ENCODE data around the gene RPP25L. TPM values are rescaled to one million over a fixed set of nuclear protein-coding genes. Genes with fewer than 3 reads are reported as not detected.
A peak's percentile ranks its signal among the peaks of the same experiment; 100 is the strongest.

Gene RPP25L
- total RNA-seq, 1 donor from 2014 or later: 26.1 TPM

GRCh38 chr9:34637356-34638137 is 25.6 kb upstream of the RPP25L start, which contains the start of gene SIGMAR1:
Gene SIGMAR1, minus strand, starts transcription at chr9:34637787. Its CDS starts 90 bp downstream, at chr9:34637697.
- DNase-seq (ENCODE audit: low read depth): peak; percentile 96

DNA sequence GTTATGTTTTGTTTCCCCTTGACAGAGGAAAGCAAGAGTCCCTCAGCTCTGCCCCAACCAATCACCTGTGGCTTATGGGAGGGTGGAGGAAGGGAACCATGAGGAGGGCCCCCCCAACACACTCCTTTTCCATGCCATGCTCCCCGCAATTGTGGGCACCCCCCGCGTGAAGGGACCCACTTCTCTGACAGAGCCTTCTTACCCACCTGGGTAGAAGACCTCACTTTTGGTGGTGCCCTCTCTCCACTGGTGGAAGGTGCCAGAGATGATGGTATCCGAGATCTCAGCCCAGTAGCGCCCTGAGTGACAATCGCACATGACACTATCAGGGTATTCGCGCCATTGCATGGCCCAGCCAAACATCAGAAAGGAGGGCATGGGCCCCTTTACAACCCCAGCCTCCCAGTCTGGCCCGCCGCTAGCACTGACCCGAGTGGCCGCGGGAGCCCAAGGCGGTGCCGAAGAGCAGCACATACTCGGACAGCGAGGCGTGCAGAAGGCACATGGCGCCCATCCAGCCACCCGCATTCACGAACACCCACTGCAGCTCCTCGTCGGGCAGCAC is 25.0 kb upstream of the RPP25L start:
- peak; percentile 30 for DNase-seq (ENCODE audit: low read depth)

- DNase-seq (ENCODE audit: low read depth): no peak
Measured at GRCh38 chr9:34635556-34635955, 23.7 kb upstream of the RPP25L start.

DNA sequence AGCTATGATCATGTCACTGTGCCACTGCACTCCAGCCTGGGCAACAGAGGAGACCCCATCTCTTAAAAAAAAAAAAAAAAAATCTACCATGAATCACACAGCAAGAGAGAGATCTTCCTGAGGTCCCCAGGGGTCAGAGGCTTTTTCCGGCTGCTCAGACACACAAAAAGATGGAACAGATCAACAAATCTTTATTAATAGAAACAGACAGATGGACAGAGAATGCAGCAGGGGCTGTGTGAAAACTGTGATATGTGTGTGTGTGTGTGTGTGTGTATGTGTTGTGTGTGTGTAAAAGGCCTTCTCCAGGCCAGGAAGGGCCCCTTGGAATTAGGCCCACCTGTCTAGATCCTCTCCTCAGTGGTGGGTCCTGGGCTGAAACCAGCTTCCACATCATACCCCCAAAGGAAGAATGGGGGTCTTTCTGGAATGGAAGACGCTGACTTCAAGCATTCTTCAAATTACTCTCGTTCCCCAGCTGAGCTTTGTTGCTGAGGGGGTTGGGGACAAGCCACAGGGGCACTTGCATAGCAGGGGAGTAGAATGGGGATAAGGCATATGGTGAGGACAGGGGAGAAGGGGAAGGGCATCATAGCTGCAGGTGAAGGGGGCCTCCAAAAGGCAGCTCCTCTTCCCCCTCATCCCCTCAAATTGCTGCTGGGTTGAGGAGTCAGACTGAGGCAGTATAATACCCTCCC is 22.8 kb upstream of the RPP25L start:
- peak; percentile 68 for DNase-seq (ENCODE audit: low read depth)

- peak; percentile 64 for DNase-seq (ENCODE audit: low read depth)
Measured at GRCh38 chr9:34633851-34634550, 22.1 kb upstream of the RPP25L start.

GRCh38 chr9:34633166-34633565 is 21.3 kb upstream of the RPP25L start:
- no peak for DNase-seq (ENCODE audit: low read depth)

DNA sequence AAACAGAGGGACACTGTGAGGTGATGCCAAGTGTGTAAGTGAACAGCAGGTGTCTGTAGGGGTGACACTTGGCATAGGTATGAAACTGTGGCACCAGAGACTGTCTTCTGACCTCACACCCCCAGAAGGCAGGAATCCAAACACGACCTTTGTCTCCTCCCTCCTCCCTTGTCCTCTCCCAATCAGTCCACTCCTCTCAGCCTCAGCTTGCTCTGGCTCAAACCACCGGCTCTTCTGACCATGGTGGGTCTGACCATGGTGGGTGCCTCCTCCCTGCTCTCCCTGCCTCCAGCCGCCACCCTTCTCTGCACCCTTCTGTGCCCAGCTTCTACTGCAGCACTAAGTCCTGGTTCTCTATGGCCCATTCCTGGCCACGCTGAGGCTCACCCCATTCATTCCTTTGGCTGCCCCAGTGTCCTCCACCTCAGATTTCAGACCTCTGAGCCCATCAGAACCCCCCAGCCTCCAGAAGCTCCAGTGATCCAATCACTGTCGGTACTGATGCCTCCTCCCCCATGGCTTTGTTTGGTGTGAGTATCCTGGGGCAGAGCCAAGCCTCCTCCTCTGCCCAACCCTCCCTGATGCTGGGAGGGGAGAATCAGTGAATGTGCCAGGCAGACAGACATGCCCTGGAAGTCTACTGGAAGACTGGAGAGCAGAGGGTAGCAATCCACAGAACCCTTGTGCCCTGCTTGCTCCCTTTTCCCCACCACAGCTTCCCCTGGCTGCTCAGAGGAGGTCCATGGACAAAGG is 18.7 kb upstream of the RPP25L start:
- DNase-seq (ENCODE audit: low read depth): no peak

DNA sequence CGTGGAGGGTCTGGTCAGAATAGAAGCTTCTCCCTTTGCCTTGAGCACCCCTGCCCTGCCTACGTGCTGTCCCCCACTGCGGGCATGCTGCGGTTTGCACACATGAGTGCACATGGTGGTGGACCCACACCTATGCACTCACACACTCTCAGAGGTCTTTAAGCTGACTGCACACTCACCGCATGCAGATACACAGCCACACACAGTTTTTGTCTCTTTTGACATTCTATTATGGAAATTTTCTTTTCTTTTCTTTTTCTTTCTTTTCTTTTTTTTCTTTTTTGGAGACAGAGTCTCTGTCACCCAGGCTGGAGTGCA is 17.6 kb upstream of the RPP25L start:
- DNase-seq (ENCODE audit: low read depth): no peak

GRCh38 chr9:34628656-34629490 is 17.0 kb upstream of the RPP25L start, which contains the start of gene ARID3C:
Gene ARID3C, minus strand, starts transcription at chr9:34629066. Its CDS starts 1,052 bp downstream, at chr9:34628014.
- DNase-seq (ENCODE audit: low read depth): no peak

- DNase-seq (ENCODE audit: low read depth): no peak
Measured at GRCh38 chr9:34627716-34628655, 16.1 kb upstream of the RPP25L start.

DNA sequence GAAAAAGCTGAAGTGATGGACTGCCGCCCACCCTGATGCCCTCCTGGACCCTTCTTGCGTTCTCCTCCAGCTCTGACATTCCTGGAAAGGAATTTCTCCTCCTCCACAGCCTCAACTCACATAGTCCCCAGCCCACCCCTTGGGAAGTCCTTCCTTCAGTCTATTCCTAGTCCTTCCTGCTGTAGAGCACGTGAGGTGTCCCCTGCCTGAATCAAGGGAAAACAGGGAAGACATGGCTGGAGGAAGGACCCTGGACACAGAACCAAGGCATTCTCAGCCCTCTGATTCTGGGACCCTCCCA is 13.2 kb upstream of the RPP25L start:
- DNase-seq (ENCODE audit: low read depth): no peak

DNA sequence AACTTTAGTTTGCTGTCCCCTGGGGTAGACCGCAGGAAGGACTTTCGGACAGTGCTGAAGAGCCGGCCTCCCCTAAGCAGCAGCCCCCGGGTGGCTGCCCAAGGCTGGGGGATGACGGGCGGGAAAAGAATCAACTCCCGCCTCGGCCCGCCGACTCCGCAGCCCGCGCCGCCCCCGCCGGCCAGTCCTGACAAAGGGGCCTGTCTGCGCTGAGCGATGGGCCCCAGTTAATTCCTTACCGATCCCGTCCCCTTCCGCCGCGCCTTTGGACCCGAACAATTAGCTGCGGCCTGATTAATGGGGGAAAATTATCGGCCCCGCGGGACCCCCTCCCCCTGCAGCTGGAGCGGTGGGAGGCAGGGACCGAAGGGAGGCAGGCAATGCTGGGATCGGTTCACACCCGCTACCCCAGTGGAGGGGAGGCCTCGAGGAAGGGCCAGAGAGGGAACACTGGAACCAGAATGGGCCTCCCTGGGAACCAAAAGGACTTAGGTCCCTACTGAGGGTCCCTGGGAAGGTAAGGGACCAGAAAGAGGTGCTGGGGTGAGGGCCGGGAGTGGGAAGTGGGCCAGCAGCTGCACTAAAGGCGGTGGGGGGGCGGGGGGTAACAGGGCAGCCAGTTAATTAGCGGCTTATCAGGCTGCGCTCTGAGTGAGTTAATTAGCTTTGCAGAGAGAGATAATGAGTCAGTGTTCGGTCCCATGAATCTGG is 12.7 kb upstream of the RPP25L start:
- DNase-seq (ENCODE audit: low read depth): no peak

- DNase-seq (ENCODE audit: low read depth): no peak
Measured at GRCh38 chr9:34623374-34624235, 11.7 kb upstream of the RPP25L start.

DNA sequence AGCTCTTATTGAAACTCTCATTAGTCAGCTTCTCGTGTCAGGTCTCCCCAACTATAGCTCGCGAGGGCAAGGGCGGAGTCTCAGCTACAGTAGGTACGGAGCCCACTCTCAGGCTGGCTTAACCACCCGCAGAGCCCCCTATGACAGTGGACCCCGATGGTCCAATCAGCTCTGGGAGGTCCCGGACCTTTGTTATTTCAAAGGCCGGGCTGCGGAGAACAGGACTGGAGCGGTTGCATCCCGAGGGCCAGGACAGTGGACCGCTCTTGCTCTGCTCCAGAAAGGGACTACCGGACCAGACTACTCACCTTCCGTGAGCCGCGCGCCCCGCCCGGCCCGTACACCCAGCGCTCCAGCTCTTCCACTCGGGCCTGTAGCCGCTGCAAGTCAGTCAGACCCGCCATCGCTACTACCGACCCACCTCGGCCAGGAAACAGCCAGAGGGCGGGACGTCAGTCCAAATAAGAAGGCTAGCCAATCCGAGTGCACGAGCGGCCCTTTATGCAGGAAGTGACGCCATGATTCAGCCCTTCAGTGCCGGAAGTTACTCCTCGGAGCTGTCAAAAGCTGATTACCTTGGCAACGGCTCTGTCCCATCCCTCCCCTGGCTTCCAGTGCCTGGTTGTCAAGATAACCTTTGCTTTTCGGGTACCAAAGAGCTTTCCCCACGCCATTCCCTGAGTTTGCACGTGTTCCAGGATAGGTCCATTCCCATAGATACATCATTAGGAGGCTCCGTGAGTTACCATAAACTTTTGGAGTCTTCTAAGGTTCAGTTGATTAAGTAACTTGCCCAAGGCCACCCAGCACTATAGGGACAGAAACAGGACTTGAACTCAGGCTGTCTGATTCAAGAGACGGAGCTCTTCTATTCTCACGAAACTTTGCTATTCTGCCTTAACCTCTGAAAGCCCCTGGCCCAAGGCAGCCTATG is 8.4 kb upstream of the RPP25L start, which contains the start of gene DCTN3:
Gene DCTN3, minus strand, starts transcription at position 435 of the 934 bp plus-strand sequence. Its CDS starts 31 bp downstream, at position 404.
- DNase-seq (ENCODE audit: low read depth): peak; percentile 95

- DNase-seq (ENCODE audit: low read depth): no peak
Measured at GRCh38 chr9:34615132-34615531, 3.2 kb upstream of the RPP25L start.

DNA sequence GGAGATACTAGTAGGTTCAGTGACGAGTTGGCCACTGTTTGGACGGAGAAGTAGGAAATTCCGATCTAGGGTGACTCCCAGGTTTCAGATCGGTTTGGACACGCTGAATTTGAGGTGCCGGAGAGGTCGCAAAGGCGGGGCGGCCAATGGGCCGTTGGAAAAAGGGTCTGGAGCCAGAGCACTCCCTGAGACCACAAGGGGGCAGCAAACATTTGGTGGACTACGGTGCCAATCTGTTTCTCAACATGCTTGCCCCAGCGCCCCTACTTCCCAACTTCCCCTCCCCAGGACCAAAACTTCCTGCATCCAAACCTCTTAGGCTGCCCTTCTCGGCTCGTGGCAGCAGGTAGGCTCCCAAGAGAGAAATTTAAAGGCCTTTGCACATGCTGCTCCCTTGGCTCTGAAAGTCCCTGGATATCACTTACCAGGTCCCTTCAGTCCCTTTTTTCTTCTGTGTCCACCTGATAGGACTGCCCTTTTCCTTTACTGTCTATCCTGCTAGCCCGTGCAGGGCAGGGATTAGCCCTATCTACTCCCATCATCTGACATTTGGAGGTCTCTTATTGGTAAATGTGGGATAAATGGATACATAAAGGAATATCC is 992 bp upstream of the RPP25L start:
- peak; percentile 90 for DNase-seq (ENCODE audit: low read depth)

Data from myocyte (in vitro differentiated cells).